Testis (tissue), 5 donors: ENCODE data around the gene COL5A1. TPM values are rescaled to one million over a fixed set of nuclear protein-coding genes. Genes with fewer than 3 reads are reported as not detected.

Experiments
- DNase-seq: peaks from one replicate; pipeline ENCODE4 v3.0.0-alpha.2; 2019
- H3K27ac ChIP-seq, 2 donors: fragments of 200-600 bp; sonication (generic); one replicate each; pipeline ENCODE4 v1.5.1; 2019
- H3K27me3 ChIP-seq: fragments of 200-600 bp; sonication (generic); one replicate; pipeline ENCODE4 v1.5.1; 2019
- H3K36me3 ChIP-seq: fragments of 200-600 bp; sonication (generic); one replicate; pipeline ENCODE4 v1.5.1; 2017; ENCODE audit warnings: low read depth; ENCODE audit errors: missing control alignments
- H3K4me1 ChIP-seq: fragments of 200-600 bp; sonication (generic); one replicate; pipeline ENCODE4 v1.5.1; 2019
- H3K4me3 ChIP-seq, 2 donors: fragments of 200-600 bp; sonication (generic); one replicate each; pipeline ENCODE4 v1.5.1; 2017 to 2019
- H3K9me3 ChIP-seq: fragments of 200-600 bp; sonication (generic); one replicate; pipeline ENCODE4 v1.5.1; 2017
- CTCF ChIP-seq, 3 experiments: fragments of 450-650 bp in 2 of 3; fragments of 200-600 bp in 1 of 3; sonication (generic) in 1 of 3; IDR thresholded peaks; one replicate each; pipeline ENCODE4 v1.5.1; 2016 to 2019; ENCODE audit warnings: antibody characterized with exemption in 3 of 3, mild to moderate bottlenecking in 2 of 3, moderate library complexity in 1 of 3
- POLR2A ChIP-seq: fragments of 450-650 bp; IDR thresholded peaks from one replicate; pipeline ENCODE4 v1.6.1; 2017; ENCODE audit warnings: antibody characterized with exemption, mild to moderate bottlenecking, moderate library complexity
- WGBS, 2 donors: methylation state at CpG; one replicate each; pipeline ENCODE4 v1.1.5; 2018; 5-methylcytosine and 5-hydroxymethylcytosine counted together
- intact Hi-C: fragments of 100-400 bp; cut with DNase I; formaldehyde crosslinking; loops from one replicate; pipeline ENCODE4 v1.15.1; 2023; ENCODE audit warnings: low total_unique reads
- long read RNA-seq, 2 donors: transcript quantifications; one replicate each; lab custom pipeline, GENCODE V29; 2026
- polyA plus RNA-seq: library from polyadenylated mRNA; stranded (reverse); fragments of 350-450 nt; fragmentation: Illumina TruSeq; extraction: RNeasy Lipid Tissue Mini Kit (QIAGEN cat#74804); gene quantifications from one replicate; pipeline ENCODE4 v1.2.3, GENCODE V29; 2014; ENCODE audit warnings: low read depth, low replicate concordance; ENCODE audit not compliant: insufficient read depth
- total RNA-seq, 2 donors: library from RNA; depleted of rRNA; stranded (reverse); fragments of >200 nt; gene quantifications; one replicate each; pipeline ENCODE4 v1.2.3, GENCODE V29; 2016

Gene COL5A1
- total RNA-seq (10 to 100 TPM; 18.5 to 20.8 TPM), polyA plus RNA-seq (34.3 TPM)
- long read RNA-seq, donor 1, full-length matches to known transcripts, result 5 of 62 reads
- long read RNA-seq, donor 1, partial matches to known transcripts, result 57 of 62 reads
- long read RNA-seq, donor 1, other reads (novel, unspliced or antisense), result 0 of 62 reads
- long read RNA-seq, donor 2, partial matches to known transcripts, result 25 of 27 reads
- long read RNA-seq, donor 2, other reads (novel, unspliced or antisense), result 0 of 27 reads

GRCh38 chr9:134641173-134641989, at the start of gene COL5A1:
COL5A1 (plus strand) TSS chr9:134641803; CDS start chr9:134642188, 385 bp downstream.
- Histone ChIP-seq H3K27me3 (no peaks in the 10 kb centered on the region), H3K27ac (peak within 1 kb of the TSS; percentile 39 to 80), H3K36me3 (no peaks in the 10 kb centered on the region), H3K4me1 (peaks cover 9% of the 10 kb centered on the region), H3K4me3 (peak within 1 kb of the TSS; percentile 63 to 65), H3K9me3 (no peaks in the 10 kb centered on the region)
- WGBS, 2 donors, result 1% methylated on average over 32 to 72 of the region's 72 CpGs
- peak; percentile 89 for DNase-seq
- intact Hi-C loops, result loop anchor here (5.0 kb wide), 1 partner anchor 184 kb away; no protein-coding TSS in a partner anchor
- no peak for TF ChIP-seq POLR2A

GRCh38 chr9:134592018-134592818, 49.4 kb upstream of the COL5A1 start:
- intact Hi-C loops, result no loop called here
- WGBS, 2 donors, result 75 to 82% methylated on average over 21 to 34 of the region's 34 CpGs
- no peak overlapping the region for H3K4me3 ChIP-seq
- DNase-seq, result no peak
- no peaks in the 10 kb centered on the region for H3K27me3 ChIP-seq
- H3K9me3 ChIP-seq, result no peaks in the 10 kb centered on the region
- H3K36me3 ChIP-seq, result no peaks in the 10 kb centered on the region
- TF ChIP-seq POLR2A (no peak), CTCF (IDR thresholded peaks at IDR 0.05) (no peak)
- H3K4me1 ChIP-seq, result no peaks in the 10 kb centered on the region
- H3K27ac ChIP-seq, result no peak overlapping the region

- WGBS, 2 donors, result 79 to 93% methylated on average over 5 to 9 of the region's 9 CpGs
- no peaks in the 10 kb centered on the region for H3K4me1 ChIP-seq
- no peak overlapping the region for H3K4me3 ChIP-seq
- no peaks in the 10 kb centered on the region for H3K9me3 ChIP-seq
- H3K27me3 ChIP-seq, result no peaks in the 10 kb centered on the region
- no peak overlapping the region for H3K27ac ChIP-seq
- TF ChIP-seq POLR2A (no peak), CTCF (IDR thresholded peaks at IDR 0.05) (no peak)
- no peaks in the 10 kb centered on the region for H3K36me3 ChIP-seq
- no peak for DNase-seq
- intact Hi-C loops, result no loop called here
Measured at GRCh38 chr9:134592819-134593200, 48.8 kb upstream of the COL5A1 start.

GRCh38 chr9:134593286-134594077, 48.1 kb upstream of the COL5A1 start:
- intact Hi-C loops, result no loop called here
- TF ChIP-seq POLR2A (no peak), CTCF (IDR thresholded peaks at IDR 0.05) (no peak)
- H3K27me3 ChIP-seq, result no peaks in the 10 kb centered on the region
- WGBS, 2 donors, result 83 to 84% methylated on average over 25 of the region's 25 CpGs
- H3K36me3 ChIP-seq, result no peaks in the 10 kb centered on the region
- H3K4me1 ChIP-seq, result no peaks in the 10 kb centered on the region
- no peak overlapping the region for H3K4me3 ChIP-seq
- DNase-seq, result no peak
- no peak overlapping the region for H3K27ac ChIP-seq
- no peaks in the 10 kb centered on the region for H3K9me3 ChIP-seq
